ENCODE measurements around the gene PPP2R5A. TPM values are rescaled to one million over a fixed set of nuclear protein-coding genes. Genes with fewer than 3 reads are reported as not detected.

PPP2R5A gene
- total RNA-seq (2021; fragmentation: NEBNext Ultra II Directional; extraction: Animal tissue kit (Norgen Biotek cat#: 25700)) = 36.3 and 36.8 TPM in 2 replicates
- polyA plus RNA-seq (2011; rRNA removed) = 11.0 and 14.6 TPM in 2 replicates
- 18.0 TPM for polyA plus RNA-seq (2011; cell fraction: cytosol; rRNA removed)
- 12.5 TPM for polyA plus RNA-seq (2011; cell fraction: nucleus; rRNA removed)
- polyA plus RNA-seq (2012, experiment 1 of 2) = 13.0 to 20.8 TPM (median 15.6 TPM) in 4 replicates
- 5.5 TPM for polyA plus RNA-seq (2012, experiment 2 of 2)
- 21.1 TPM for polyA plus RNA-seq (2013, experiment 1 of 2)
- 20.5 TPM for polyA plus RNA-seq (2013, experiment 2 of 2)
- polyA minus RNA-seq (2011; rRNA and poly(A)+ RNA removed) = 8.4 and 9.0 TPM in 2 replicates
- polyA minus RNA-seq (2011; cell fraction: cytosol; rRNA and poly(A)+ RNA removed) = 12.6 TPM
- polyA minus RNA-seq (2011; cell fraction: nucleus; rRNA and poly(A)+ RNA removed) = 17.1 TPM
- long read RNA-seq, experiment 1, transcript PPP2R5A-201 (13 exons, 3,128 nt) = major isoform, 12 of 42 reads
- long read RNA-seq, experiment 1, partial matches to known transcripts = 25 of 42 reads
- long read RNA-seq, experiment 1, other reads (novel, unspliced or antisense) = 5 of 42 reads
- long read RNA-seq, experiment 2, partial matches to known transcripts = 0 of 2 reads
- long read RNA-seq, experiment 2, other reads (novel, unspliced or antisense) = 1 of 2 reads

- Histone ChIP-seq H4K20me1 (replicated peaks in 1 of 2; ENCODE audit: control insufficient read depth in 1 of 2, insufficient read depth in 2 of 2, low read length in 2 of 2) (no peaks in the 10 kb centered on the region), H3K4me2 (ENCODE audit: insufficient read depth in 1 of 2, low read depth in 2 of 2, low read length in 2 of 2) (peak within 1 kb of the TSS; percentile 82 to 93), H2AK5ac (ENCODE audit: low read depth, low read length) (no peak within 1 kb of the TSS), H3K9me3 (ENCODE audit: insufficient read depth in 2 of 2, low read depth in 1 of 2, low read length in 1 of 2) (no peaks in the 10 kb centered on the region), H4K91ac (replicated peaks; ENCODE audit: insufficient read length, low read length) (peak within 1 kb of the TSS; percentile 14), H4K8ac (ENCODE audit: extremely low read depth, insufficient read depth, low read length) (peak within 1 kb of the TSS; percentile 94), H3K36me3 (ENCODE audit: control insufficient read depth in 2 of 4, insufficient read depth in 4 of 4, low read length in 3 of 4) (no peaks in the 10 kb centered on the region), H2BK5ac (ENCODE audit: low read depth, low read length) (peak within 1 kb of the TSS; percentile 79), H3K79me2 (ENCODE audit: control insufficient read depth in 1 of 2, insufficient read depth in 2 of 2, low read length in 2 of 2) (peaks cover 0 to 36% of the 10 kb centered on the region in 2 experiments; a peak in 3 of 4 replicates), H3K4me3 (ENCODE audit: extremely low read depth in 1 of 4, insufficient read depth in 2 of 4, low read depth in 3 of 4, low read length in 4 of 4) (peak within 1 kb of the TSS; percentile 85 to 92 (median 88)), H3K9ac (replicated peaks in 1 of 4; ENCODE audit: extremely low read depth in 1 of 4, low read depth in 3 of 4, low read length in 3 of 4) (peak within 1 kb of the TSS; percentile 78 to 92 (median 81)), H3K56ac (replicated peaks; ENCODE audit: insufficient read length, low read depth, low read length) (peak within 1 kb of the TSS; percentile 54), H2BK15ac (ENCODE audit: low read length) (peak within 1 kb of the TSS; percentile 88; the same call in 1 of the 2 replicates), H2BK12ac (ENCODE audit: low read depth, low read length) (peak within 1 kb of the TSS; percentile 19; the same call in 1 of the 2 replicates), H3K4ac (replicated peaks; ENCODE audit: insufficient read length, low read depth, low read length) (no peak within 1 kb of the TSS), H3K4me1 (replicated peaks in 1 of 4; ENCODE audit: control insufficient read depth in 3 of 4, insufficient read depth in 4 of 4, low read length in 3 of 4) (peaks cover 3 to 8% (median 6%) of the 10 kb centered on the region in 4 experiments; a peak in 5 of 7 replicates), H3K27me3 (replicated peaks in 1 of 4; ENCODE audit: control insufficient read depth in 3 of 4, extremely low read depth in 1 of 4, insufficient read depth in 3 of 4, low read length in 3 of 4) (no peaks in the 10 kb centered on the region), H2AFZ (ENCODE audit: low read length) (peak within 1 kb of the TSS; percentile 76), H3K18ac (ENCODE audit: extremely low read depth, low read length) (peak within 1 kb of the TSS; percentile 88), H2BK20ac (ENCODE audit: low read length) (0 out of 2 replicates have a peak within 1 kb of the TSS, but pooled peaks have one; percentile 19), H4K5ac (ENCODE audit: insufficient read length, low read depth, low read length) (peak within 1 kb of the TSS; percentile 97), H3K14ac (ENCODE audit: insufficient read length) (no peak within 1 kb of the TSS), H3K23ac (ENCODE audit: insufficient read length) (peak within 1 kb of the TSS; percentile 12), H2BK120ac (replicated peaks; ENCODE audit: low read depth, low read length) (no peak within 1 kb of the TSS), H3K23me2 (ENCODE audit: low read depth, low read length) (peaks cover 7% of the 10 kb centered on the region), H3K79me1 (ENCODE audit: low read depth, low read length) (no peaks in the 10 kb centered on the region; the same call in 1 of the 2 replicates), H3K27ac (ENCODE audit: low read depth, low read length) (peak within 1 kb of the TSS; percentile 83)
- CTCF ChIA-PET (ENCODE audit: partially characterized antibody) = interaction anchor here (0.6 to 1.8 kb wide), 14 partner anchors 8 to 250 kb away, joined by 3 to 16 read pairs (median 3); partner anchors contain the start of genes DTL and INTS7
- POLR2A ChIA-PET (ENCODE audit: partially characterized antibody) = interaction anchor here (0.6 to 2.8 kb wide), 18 partner anchors 11 to 324 kb away, joined by 3 to 17 read pairs (median 3); partner anchors contain the start of gene ATF3
- WGBS, 2 experiments (ENCODE audit: extremely low coverage in 1 of 2, insufficient coverage in 1 of 2, insufficient read length in 1 of 2, insufficient replicate concordance in 2 of 2, low coverage in 1 of 2, low lambda C conversion rate in 2 of 2, missing lambda C conversion rate in 1 of 2) = 1% methylated on average over 33 of the region's 92 CpGs; no CpG with 5 or more reads in 1 of the 2 experiments
- peak; percentile 93 to 98 for DNase-seq (ENCODE audit: low read depth in 1 of 2, low spot score in 2 of 2)
- FAIRE-seq = no peak
- TF ChIP-seq USF2 (IDR thresholded peaks at IDR 0.05; ENCODE audit: low read length) = peak; percentile 71
- TF ChIP-seq EP300 (IDR thresholded peaks at IDR 0.05; ENCODE audit: borderline replicate concordance in 1 of 2, low read depth in 2 of 2, low read length in 2 of 2) = peak in 1 of 2 experiments; percentile 26; a peak in 1 of 3 replicates
- TF ChIP-seq ASH2L (IDR thresholded peaks at IDR 0.05; ENCODE audit: low read length) = peak; percentile 91
Measured at GRCh38 chr1:212284744-212285684, at the start of gene PPP2R5A. TSS of gene PPP2R5A (plus strand) at chr1:212285410. CDS start at chr1:212286111, 701 bp downstream.
